GM12864 (cell line): Measurements from ENCODE around the gene GRPEL2.
A peak's percentile ranks its signal among the peaks of the same experiment; 100 is the strongest.

Experiments used
- DNase-seq: peaks from one replicate; pipeline ENCODE4 v3.0.0-alpha.2; 2011; ENCODE audit warnings: low read depth
- H3K4me3 ChIP-seq: 2 replicates; pipeline ENCODE4 v1.5.1; 2011; ENCODE audit warnings: mild to moderate bottlenecking, low read depth, low read length, control low read depth
- TF ChIP-seq, protein P1 (sequence below): IDR thresholded peaks from 2 replicates; pipeline ENCODE4 v1.5.1; 2011; ENCODE audit warnings: low read depth, mild to moderate bottlenecking, moderate library complexity, low read length, control low read depth, inconsistent platforms; ENCODE audit errors: missing control alignments

Gene GRPEL2

DNA sequence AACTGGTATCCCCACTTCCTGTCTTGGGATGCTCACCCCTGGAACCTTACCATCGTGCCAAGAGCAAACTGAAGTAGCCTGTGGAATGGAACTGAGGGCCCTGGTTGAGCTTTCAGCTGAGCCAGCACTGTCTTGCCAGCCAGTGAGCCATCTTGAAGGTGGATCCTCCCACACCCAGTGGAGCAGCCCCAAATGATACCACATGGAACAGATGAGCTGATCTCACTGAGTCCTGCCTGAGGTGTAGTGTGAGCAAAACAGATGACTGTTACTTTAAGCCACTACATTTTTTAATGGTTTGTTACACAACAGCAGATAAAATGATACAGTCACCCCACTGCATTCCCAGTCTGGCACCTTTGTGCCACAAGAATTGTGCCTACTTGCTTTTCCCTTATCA is 10.4 kb downstream of the GRPEL2 start:
- TF ChIP-seq, protein P1, sequence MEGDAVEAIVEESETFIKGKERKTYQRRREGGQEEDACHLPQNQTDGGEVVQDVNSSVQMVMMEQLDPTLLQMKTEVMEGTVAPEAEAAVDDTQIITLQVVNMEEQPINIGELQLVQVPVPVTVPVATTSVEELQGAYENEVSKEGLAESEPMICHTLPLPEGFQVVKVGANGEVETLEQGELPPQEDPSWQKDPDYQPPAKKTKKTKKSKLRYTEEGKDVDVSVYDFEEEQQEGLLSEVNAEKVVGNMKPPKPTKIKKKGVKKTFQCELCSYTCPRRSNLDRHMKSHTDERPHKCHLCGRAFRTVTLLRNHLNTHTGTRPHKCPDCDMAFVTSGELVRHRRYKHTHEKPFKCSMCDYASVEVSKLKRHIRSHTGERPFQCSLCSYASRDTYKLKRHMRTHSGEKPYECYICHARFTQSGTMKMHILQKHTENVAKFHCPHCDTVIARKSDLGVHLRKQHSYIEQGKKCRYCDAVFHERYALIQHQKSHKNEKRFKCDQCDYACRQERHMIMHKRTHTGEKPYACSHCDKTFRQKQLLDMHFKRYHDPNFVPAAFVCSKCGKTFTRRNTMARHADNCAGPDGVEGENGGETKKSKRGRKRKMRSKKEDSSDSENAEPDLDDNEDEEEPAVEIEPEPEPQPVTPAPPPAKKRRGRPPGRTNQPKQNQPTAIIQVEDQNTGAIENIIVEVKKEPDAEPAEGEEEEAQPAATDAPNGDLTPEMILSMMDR = no peak
- no peak overlapping the region for H3K4me3 ChIP-seq
- no peak for DNase-seq

DNA sequence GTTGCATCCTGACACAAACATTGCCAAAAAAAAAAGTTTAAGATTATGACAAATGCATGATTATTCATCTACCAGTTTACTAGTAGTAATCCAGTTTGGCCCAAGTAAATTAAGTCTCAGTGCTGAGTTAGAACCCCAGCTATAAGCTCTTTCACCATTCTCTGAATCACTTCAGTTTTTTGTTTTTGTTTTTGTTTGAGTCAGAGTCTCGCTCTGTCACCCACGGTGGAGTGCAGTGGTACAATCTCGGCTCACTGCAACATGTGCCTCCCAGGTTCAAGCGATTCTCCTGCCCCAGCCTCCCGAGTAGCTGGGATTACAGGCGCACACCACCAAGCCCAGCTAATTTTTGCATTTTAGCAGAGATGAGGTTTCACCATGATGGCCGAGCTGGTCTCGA is 11.1 kb downstream of the GRPEL2 start:
- TF ChIP-seq, protein P1 = no peak
- no peak for DNase-seq
- H3K4me3 ChIP-seq = no peak overlapping the region

DNA sequence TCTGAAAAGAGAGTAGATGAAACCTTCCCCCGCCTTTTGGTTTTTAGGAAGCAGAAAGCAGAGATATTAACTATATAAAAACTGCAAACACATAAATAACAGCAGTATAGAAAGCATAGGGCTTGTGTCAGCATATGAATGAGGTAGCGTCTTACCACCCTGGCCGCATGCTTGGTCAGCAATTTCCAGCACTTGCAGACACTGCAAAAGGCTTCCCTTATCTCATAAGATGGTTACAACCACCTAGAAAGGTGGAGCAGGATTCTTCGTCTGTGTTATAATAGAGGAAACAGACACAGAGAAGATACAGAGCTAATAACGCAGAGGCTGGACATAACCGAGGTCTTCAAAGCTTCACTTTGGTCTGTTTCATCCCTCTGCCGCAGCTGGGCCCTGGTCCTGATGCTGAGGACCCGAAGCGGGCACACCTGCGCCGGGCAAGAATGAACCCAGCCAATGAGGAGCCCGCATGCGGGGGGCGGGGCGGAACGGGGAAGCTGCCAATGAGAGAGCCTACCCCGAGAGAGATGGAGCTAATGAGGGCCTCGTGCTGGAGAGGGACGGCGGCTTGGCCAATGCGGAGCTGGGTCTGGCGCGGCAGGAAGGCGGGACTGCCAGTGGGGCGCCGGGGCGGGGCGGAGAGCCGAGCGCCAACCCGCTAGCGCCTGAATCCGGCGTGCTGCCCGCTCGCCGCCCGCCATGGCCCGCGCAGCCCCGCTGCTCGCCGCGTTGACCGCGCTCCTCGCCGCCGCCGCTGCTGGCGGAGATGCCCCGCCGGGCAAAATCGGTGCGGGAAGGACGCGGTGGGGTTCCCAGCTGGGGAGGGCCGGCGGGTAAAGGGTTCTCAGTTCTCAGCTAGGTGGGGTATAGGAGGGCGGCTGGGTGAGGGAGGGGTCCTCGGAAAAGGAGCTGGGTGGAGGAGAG is 12.3 kb downstream of the GRPEL2 start, which contains the start of gene PCYOX1L:
TSS of gene PCYOX1L (plus strand) at position 677 of the 924 bp plus-strand sequence. CDS start at position 700, 23 bp downstream.
- TF ChIP-seq, protein P1 = no peak
- H3K4me3 ChIP-seq = peak within 1 kb of the TSS; percentile 94
- DNase-seq = peak; percentile 83

DNA sequence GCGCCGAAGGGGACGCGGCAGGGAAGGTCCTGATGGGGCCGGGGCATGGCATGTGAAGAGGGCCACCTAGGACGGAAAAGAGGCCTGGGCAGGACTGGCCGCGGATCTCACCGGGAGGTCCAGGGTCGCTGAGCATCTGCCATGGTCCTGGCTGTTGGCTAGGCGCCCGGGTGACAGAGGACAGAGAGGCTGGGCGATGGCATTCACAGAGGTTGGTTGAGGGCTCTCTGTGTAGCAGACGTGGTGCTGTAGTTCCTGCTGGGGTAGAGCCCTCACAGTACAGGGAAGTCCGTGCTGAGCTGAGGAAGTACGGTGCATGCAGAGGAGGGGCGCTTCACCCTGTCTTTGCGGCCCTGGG is 13.0 kb downstream of the GRPEL2 start:
- TF ChIP-seq, protein P1 = no peak
- no peak for DNase-seq

DNA sequence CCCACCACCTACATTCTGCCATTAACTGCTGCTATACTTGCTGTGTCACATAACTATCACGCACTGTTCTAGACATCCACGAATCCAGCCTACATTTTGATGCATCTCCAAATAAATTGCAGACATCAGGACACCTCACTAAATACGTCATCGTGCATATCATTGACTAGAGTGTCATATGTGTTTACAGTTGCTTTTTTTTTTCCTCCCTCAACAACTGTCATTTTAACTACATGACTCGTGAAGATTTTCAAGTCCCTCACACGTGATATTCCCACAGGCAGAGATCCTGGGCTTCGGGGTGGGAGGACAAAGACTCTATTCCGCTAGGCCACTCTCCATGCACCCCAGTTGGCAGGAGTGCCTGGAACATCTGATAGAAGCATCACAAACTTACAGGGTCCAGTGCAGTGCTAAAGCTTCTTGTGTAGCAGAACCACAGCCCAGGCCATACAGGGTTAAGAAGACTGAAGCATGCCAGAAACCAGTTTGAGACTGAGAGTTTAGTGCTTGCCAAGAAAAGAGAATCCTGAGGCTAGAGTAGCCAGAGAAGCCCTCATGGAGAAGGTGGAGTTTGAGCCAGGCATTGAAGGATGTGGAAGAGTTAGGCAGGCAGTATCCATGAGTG is 13.7 kb downstream of the GRPEL2 start:
- no peak for DNase-seq
- H3K4me3 ChIP-seq = peak overlapping the region; percentile 94; the same call in 1 of the 2 replicates
- TF ChIP-seq, protein P1 = no peak

More for the DNA sequence above, 13.0 kb downstream of the GRPEL2 start:
- H3K4me3 ChIP-seq = peak overlapping the region; percentile 94

DNA sequence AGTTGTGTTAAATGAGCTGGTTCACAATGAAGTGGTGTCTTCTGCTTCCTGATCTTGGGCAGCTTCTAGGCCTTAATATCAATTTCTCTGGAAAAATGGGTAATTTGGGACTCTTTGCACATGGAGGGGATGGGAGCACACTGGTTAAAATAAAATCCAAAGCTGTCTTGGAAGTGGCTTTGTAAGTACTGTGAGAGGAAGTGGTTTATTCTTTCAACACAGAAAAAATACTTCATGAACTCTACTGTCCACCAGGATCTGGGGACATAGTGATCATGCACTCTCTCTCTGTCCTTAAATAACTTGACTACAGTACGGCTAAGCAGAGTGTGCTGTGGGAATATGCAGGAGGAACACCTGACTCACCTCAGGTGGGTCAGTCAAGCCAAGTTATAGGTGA is 15.0 kb downstream of the GRPEL2 start:
- TF ChIP-seq, protein P1 = no peak
- DNase-seq = no peak
- no peak overlapping the region for H3K4me3 ChIP-seq
